GM19239 (cell line): ENCODE results near the gene GABRB3.

Source experiments
- DNase-seq: peaks from one replicate; pipeline ENCODE4 v3.0.0; 2011; ENCODE audit warnings: low spot score; ENCODE audit not compliant: insufficient read length
- FAIRE-seq: peaks from 2 replicates; lab custom pipeline; 2011; peaks lifted over from hg19 to GRCh38; lab: Jason Lieb, UNC

GABRB3 gene

DNA sequence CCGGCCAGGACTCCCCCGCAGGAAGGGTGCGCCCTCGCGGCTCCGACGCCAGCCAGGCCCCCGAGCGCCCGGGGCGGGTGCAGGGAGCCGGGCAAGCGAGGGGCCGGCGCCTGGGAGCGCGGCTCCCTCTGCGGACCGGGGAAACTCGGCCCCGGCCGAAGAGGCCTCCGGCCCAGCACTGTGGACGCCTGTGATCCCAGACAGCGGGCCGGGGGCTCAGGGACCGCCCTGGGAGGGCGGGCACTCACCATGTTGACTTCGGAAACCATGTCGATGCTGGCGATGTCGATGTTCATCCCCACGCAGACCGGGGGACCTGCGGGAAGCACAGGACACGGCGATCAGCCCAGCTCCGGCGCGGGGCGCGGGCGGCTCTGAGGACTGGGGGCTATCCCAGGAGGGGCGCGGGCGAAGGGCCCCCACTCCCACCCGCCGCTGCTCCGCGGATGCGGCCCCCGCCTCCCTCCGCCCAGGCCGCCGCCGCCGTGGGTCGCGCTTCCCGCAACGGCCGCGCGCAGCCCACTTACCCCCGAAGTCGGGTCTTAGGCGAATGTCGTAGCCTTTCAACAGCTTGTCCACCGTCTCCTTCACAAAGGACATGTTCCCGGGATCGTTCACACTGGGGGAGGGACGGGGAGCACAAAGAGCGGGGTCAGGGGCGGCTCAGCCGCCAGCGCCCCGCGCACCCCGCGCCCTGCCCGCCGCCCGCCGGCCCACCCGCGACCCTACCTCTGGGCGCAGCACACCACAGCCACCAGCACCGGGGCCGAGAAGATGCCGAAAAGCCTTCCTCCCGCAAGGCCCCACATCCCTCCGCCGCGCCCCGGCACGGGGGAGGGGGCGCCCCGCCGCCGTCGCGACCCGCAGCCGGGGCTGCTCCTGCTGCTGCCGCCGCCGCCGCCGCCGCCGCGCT, at the start of gene GABRB3:
TSS of gene GABRB3 (minus strand) at position 913 of the 913 bp plus-strand sequence.
- DNase-seq (peak; percentile 9), FAIRE-seq (no peak)

DNA sequence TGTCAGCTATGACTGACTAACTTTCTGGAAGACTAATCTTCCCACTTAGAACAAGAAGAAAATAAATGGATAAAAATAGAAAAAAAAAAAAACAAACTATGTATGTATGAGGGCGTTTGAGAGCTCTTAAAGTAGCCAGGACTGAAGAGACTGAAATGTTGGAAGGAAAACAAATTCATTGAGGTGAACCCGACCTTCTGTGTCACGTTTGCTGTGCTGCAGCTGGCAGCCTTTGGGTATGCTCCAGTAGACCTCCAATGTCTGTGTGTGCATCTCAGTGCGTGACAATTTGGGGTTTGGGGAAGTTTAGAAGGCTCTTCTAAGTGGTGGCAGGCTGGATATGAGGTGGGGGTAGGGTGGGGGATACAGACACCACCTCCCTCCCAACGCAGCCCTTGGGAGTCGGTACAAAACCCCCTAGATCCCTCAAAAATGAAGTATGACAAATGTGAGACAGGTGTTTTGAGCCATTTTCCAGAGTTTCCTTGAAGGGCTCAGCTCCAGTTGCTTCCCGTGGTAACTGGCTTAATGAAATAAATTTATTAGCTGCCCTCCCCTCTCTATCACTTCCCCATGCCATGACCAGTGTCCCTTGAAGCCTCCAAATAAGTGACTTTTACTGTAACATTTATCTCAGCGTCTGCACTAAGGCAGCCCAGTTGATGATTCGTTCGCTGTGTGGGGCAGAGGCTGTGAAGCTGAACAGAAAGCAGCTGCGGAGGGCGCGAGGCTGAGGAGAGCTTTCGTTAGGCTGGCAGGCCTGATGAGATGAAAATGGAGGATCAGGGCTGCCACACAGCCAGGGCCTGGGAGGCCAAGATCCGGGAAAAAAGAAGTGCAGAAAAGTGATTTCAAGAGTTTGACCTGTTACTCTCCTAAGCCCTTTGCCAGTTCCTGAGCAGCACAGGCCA, 34.9 kb upstream of the GABRB3 start:
- DNase-seq (no peak), FAIRE-seq (no peak)

DNA sequence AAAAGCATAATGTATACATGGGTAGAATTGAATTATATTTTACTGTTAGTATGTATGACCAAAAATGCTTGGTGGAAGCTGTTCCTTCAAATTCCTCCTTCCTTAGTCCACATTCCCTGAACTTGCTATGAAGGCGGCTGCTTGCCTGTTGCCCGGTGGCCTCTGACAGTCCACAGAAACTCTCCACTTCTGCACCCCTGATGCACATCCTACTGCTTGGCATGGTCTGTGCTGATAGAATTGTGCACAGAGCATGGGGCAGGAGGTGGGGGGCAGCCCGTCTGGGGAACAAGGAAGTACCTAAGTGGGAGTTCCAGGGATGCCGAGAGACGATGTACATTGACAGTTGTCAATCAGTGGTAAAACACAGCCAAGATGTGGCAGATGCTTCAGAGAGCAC, 33.7 kb upstream of the GABRB3 start:
- DNase-seq: no peak
- FAIRE-seq: no peak

DNA sequence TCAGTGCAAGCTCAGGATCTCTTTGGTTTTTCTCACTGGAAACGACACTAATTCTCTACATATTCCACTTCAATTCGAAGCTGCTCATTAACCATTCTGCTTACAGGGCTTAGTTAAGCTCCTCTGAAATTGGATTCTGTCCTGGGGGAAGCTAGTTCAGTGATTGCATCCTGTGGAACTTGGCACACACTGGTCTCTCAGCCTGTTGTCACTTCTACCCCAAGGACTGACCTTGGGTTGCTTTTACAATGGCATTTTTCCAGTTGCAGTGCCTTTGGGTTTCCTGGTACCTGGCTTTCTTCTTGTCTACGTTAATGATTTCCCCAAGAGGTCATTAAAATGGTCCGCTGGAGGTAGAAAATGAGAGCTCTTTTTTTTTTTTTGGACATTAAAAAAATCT, 33.3 kb upstream of the GABRB3 start:
- FAIRE-seq (no peak), DNase-seq (no peak)

DNA sequence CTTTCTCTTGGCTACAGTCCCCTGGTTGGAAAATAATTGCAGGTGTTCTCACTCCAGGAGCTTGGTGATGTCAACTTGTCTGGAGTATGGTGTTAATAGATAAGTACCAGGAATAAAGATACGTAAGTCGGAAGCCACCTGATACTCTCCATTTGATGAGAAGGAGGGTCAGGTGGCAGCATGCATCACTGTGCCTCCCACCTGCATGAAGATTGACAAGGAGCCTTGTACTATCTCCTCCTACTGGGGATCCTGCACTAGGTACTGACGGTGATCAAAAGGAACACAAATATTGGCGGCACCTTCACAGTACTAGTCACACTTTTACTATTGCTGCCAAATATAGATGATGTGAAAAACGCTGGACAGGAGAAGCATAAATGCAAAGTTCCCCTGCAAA, 32.6 kb upstream of the GABRB3 start:
- DNase-seq: no peak
- no peak for FAIRE-seq

DNA sequence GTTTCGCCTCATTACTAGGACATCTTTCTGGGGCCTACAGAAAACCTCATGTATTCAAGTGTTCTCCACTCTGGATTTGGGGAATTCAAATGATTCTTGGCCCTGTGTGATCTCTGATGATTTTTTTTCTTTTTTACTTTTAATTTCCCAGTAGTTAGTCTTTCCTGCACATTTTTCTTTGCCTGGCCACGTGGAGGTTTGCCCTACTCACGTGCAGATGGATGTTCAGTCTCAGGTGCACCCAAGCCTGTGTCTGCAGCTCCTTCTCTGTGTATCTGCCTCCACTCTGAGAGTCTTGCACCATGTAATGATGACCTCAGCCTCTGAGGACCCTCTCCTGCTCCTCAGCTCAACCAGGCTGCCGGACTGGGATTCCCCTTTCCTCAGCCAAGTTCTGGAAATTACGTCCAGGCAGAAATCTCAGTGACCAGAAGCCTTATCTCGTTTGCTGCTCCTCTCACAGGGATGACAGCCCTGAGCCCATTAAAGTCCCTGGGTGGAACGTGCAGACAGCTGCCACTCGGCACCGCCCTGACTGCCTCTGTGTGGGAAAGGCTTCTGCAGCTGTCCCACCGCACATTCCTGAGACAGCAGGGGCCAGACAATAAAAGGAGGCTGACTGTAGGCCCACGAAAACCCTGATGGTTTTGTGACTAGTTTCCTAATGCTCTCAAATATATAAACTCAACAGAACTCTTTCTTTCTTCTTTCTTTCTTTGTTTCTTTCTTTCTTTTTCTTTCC, 31.4 kb upstream of the GABRB3 start:
- no peak for DNase-seq
- FAIRE-seq: no peak

DNA sequence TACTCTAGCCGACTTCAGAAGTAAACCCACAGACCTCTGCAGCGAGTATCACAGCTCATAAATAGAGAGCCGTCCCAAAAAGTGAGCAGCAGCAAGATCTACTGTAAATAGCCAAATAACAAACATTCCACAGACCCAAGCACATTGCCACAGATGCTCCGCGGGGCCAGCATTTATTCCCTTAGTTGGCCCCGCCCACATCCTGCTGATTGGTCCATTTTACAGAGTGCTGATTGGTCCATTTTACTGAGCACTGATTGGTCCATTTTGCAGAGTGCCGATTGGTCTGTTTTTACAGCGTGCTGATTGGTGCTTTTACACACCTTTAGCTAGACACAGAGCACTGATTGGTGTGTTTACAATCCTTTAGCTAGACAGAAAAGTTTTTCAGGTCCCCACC, 17.3 kb upstream of the GABRB3 start:
- DNase-seq: no peak
- FAIRE-seq: no peak

DNA sequence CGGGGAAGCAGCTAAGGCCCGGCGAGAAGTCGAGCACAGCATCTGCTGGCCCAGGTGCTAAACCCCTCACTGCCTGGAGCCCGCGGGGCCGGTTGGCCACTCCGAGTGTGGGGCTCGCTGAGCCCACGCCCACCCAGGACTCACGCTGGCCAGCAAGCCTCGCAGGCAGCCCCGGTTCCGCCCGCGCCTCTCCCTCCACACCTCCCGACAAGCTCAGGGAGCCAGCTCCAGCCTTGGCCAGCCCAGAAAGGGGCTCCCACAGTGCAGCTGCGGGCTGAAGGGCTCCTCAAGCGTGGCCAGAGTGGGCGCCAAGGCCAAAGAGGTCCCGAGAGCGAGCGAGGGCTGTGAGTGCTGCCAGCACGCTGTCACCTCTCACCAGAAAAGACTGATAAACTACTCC, 8.9 kb upstream of the GABRB3 start:
- FAIRE-seq: no peak

DNA sequence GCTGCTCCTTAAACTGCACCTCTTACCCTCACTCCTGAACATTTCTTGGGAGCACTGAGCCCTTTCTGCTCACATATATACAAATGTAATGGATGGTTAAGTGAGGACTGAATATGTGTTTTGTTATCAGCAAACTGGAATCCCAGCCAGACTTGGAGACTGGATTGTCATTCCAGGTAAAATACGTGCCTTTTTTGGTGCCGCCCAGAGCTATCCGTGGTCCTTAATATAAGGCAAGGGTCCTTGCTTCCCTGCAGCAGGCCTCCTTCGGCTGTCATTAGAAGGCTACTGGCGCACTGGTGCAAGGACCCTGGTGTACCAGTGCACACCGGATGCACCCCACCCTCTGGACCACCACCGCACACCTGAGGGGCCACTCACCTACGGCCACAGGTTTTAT, 1.1 kb upstream of the GABRB3 start:
- DNase-seq (no peak), FAIRE-seq (no peak)

More for the DNA sequence above, 8.9 kb upstream of the GABRB3 start:
- DNase-seq: no peak

DNA sequence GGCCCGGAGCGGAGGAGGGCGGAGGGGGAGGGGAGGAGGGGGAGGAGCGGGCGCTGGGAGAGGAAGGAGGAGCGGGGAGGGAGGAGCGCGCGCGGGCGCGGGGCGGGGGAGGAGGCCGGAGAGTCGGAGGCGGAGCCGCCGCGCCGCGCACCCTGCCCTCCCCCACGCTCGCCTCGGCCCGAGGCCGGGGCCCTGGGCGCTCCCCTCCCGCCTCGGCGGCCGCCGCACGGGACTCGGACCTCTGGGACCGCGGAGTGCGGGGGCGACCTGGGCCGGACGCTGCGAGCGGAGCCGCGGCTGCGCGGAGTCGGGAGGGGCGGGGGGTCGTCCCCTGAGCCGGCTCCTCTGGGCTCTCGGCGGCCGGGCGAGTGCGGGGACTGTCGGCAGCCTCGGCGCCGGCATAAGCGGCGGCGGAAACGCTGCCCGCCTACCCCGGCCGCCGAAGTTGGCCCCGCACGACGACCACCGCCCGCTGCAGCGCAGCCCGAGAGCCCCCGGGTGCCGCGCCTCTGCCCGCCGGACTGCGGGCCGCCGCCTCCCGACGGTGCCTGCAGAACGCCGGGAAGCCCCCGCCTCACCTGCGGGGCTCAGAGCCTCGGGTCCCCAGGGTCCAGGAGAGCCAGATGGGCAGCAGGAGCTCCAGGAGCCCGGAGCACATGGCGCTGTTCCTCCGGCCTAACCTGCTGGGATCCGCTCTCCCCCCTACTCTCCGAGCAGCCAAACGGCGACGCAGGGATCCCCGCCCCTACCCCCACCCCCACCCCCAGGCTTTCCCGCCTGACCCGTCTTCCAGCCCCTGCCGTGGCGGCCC, 406 bp upstream of the GABRB3 start:
- no peak for DNase-seq
- FAIRE-seq: no peak

DNA sequence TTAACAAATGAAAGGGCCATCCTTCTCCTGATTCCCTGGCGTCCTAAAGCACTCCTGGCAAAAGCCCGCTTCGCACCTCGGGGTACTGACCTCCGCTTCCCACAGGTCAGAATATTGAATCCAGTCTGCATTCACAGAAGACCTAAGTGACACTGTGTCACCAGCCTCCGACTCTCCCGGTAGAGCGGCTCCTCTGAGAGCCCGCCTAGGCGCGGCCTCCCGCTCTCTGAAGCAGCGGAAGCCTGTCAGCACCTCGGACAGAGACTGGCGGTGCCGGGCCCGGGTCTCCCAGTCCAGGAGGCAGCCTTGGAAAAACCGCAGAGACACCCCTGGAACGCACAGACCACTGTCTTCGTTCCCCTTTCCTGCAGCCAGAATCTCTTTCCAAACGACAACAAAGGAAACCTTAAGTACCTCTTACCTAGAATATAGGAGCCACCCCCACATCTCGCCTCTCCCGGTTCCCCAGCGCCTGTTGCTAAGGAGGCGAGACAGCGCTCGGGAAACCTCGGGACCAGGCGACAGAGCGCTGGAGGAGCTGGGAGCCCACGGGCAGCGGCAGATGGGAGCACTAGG, 1.2 kb downstream of the GABRB3 start:
- FAIRE-seq (no peak), DNase-seq (no peak)

DNA sequence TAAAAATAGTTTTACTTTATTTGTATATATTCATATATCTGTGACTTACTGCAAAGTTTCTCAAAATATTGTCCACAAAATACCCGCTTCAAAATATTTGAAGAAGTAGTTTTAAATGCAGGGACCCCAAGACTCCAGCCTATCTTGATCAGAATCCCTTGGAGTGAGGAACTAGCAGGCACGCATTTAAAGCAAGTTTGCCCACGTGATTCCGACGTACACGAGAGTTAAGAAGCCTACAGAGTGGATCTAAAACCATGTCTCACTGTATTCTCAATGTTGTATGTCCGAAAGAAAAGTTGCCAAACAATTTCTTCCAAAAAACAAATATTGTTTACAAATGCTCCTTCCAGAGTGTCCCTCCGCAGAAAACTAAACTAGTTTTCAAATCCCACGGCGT, 1.7 kb downstream of the GABRB3 start:
- DNase-seq: no peak
- no peak for FAIRE-seq

DNA sequence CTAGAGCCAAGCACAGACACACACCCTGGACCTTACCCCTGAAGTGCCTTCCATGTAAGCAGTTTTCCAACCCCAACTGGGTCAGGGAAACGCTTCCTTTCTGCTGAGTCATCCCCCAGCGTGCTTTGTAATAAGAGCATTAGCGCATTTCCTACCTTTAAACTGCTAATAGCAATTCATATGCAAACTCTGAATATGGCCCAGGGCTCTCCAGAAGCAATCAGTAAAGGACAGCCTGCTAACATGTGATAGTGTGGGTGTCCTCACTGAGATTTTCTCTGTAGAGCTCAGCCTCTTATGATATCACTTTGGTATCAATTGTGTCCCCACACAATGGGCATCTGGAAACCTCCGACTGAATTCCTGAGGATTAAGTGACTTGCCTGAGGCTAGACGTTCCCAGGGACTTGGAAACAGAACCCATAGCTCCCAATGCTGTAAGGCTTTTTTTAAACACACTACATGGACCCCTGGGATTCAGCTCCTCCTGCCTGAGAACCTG, 5.6 kb downstream of the GABRB3 start:
- DNase-seq: no peak
- no peak for FAIRE-seq

DNA sequence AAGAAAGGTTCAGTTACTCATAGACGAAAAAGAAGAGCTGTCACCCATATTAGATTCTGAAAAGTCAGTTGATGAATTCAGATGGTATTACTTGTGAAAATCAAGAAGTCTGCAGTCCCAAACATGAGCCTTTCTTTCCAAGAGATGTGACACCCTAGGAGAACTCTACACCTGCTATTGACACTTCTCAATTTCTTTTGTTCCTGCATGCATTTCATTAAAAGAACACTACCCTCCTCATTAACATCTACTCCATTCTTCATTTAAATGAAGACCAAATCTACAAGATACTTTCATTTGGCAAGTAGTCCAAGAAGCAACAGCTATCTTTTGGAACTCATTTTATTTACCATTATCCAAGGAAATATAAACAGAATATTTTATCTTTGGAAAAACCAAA, 6.6 kb downstream of the GABRB3 start:
- FAIRE-seq (no peak), DNase-seq (no peak)

DNA sequence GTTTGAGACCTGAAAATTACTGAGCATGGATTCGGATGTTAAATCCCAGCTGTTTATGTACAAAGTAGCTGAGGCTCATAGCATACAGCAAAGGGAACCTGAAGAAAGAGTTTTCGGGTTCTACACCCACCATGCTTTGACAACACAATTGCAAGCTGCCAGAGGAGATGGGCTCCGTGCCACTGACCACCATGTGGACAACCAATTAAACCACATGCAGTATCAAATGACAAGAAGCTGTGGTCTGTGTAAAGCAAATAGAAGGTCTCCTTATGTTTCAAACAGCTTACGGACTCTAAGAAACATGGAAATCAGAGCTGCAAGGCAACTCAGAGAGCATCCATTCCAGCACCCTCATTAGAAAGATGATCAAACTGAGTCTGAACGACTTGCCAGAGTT, 12.9 kb downstream of the GABRB3 start:
- FAIRE-seq (no peak), DNase-seq (no peak)

DNA sequence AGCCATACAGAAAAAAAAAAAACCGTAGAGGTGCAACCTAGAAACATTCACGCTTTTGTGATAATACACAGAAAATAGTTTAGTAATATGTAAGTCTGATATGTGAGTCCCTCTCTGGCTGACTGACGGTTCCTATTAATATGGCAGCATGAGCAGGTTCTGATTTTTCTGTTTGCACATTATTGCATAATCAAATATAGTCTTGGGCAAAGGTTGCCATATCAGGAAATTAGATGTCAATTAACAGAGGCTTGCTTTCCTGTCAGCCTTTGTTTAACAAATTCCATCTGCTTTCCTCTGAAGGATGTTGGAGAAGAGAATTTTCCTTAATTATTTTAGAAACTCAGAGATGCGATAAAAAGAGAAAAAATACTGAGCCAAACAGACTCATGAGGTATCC, 14.8 kb downstream of the GABRB3 start:
- no peak for DNase-seq
- FAIRE-seq: no peak

DNA sequence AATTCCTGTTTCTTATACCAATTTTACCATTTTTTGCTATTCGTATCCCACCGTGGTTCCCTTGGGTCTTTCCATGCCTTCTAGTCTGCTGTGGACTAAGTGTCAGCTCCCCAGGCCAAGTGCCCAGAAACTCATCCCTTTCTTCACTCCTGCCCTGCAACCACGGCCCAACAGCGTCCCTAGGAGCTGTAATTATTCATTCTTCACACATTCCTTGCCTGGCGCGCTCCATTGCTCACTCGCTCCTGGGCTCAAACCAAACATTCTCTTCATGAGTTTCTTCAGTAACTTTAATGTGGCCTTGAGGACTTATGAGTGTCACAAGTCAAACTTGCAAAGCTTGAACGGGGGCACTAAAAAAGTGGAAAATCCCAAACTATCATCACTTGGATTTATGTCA, 15.7 kb downstream of the GABRB3 start:
- FAIRE-seq (no peak), DNase-seq (no peak)

DNA sequence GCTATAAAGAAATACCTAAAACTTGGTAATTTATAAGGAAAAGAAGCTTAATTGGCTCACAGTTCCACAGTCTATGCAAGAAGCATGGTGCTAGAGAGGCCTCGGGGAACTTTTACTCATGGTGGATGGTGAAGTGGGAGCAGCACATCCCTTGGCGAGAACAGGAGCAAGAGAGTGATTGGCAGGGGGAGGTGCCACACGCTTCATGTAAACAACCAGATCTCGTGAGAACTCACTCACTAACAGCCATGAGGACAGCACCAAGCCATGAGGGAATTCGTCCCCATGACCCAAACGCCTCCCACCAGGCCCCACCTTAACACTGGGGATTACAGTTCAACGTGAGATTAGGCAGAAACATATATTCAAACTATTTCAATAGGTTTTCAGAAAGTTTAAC, 28.0 kb downstream of the GABRB3 start:
- FAIRE-seq (no peak), DNase-seq (no peak)

DNA sequence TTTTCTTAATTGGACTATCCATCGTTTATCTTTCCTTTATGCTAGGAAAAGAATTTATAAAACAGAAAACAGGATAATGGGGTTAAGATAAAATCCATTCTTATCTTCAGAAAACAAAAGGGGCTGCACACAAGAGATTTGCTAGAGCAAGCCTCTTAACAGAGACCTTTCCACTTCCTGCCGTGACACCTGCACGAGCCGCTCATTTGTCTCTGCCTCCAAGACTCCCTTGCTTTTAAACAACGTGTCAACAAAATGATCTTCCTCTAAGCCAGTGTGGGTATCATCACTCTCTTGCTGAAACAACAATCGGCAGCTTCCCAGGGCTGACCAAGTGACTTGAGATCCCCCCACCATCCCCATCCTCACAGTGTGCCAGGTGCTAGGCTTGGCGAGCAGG, 33.1 kb downstream of the GABRB3 start:
- DNase-seq: no peak
- FAIRE-seq: no peak
